AG09309 (cell line): Measurements from ENCODE around the gene COG1.

ENCODE experiments used
- DNase-seq: peaks from one replicate; pipeline ENCODE4 v3.0.0-alpha.2; 2010; ENCODE audit warnings: low read depth
- H3K4me3 ChIP-seq: 2 replicates; pipeline ENCODE4 v1.5.1; 2011; ENCODE audit warnings: mild to moderate bottlenecking, low read depth, low read length, moderate library complexity; ENCODE audit not compliant: control insufficient read depth
- CTCF ChIP-seq: IDR thresholded peaks from 2 replicates; pipeline ENCODE4 v1.5.1; 2011; ENCODE audit warnings: mild to moderate bottlenecking, low read depth, low read length, inconsistent platforms; ENCODE audit not compliant: insufficient read depth, control insufficient read depth; ENCODE audit errors: missing control alignments

The COG1 gene

GRCh38 chr17:73209436-73209835 is 16.6 kb downstream of the COG1 start:
- no peak for DNase-seq
- TF ChIP-seq CTCF = no peak
- no peak overlapping the region for H3K4me3 ChIP-seq

GRCh38 chr17:73210002-73210678 is 17.3 kb downstream of the COG1 start:
- no peak for DNase-seq
- peak; percentile 39 for TF ChIP-seq CTCF
- H3K4me3 ChIP-seq = no peak overlapping the region

- DNase-seq = no peak
- no peak for TF ChIP-seq CTCF
- no peak overlapping the region for H3K4me3 ChIP-seq
Observed at GRCh38 chr17:73211745-73212144, 18.9 kb downstream of the COG1 start.

GRCh38 chr17:73214008-73214407 is 21.2 kb downstream of the COG1 start:
- DNase-seq = no peak
- H3K4me3 ChIP-seq = no peak overlapping the region
- TF ChIP-seq CTCF = no peak

GRCh38 chr17:73214851-73215250 is 22.0 kb downstream of the COG1 start:
- H3K4me3 ChIP-seq = no peak overlapping the region
- no peak for TF ChIP-seq CTCF
- DNase-seq = no peak

GRCh38 chr17:73215447-73215846 is 22.6 kb downstream of the COG1 start:
- no peak overlapping the region for H3K4me3 ChIP-seq
- no peak for DNase-seq
- TF ChIP-seq CTCF = no peak
